ENCODE measurements around the gene SKIC2.
"Not testable (repeated sequence)": the region's sequence is repeated elsewhere in the genome, so short reads cannot be mapped to it uniquely, and the experiment has no call there.

The SKIC2 gene

DNA sequence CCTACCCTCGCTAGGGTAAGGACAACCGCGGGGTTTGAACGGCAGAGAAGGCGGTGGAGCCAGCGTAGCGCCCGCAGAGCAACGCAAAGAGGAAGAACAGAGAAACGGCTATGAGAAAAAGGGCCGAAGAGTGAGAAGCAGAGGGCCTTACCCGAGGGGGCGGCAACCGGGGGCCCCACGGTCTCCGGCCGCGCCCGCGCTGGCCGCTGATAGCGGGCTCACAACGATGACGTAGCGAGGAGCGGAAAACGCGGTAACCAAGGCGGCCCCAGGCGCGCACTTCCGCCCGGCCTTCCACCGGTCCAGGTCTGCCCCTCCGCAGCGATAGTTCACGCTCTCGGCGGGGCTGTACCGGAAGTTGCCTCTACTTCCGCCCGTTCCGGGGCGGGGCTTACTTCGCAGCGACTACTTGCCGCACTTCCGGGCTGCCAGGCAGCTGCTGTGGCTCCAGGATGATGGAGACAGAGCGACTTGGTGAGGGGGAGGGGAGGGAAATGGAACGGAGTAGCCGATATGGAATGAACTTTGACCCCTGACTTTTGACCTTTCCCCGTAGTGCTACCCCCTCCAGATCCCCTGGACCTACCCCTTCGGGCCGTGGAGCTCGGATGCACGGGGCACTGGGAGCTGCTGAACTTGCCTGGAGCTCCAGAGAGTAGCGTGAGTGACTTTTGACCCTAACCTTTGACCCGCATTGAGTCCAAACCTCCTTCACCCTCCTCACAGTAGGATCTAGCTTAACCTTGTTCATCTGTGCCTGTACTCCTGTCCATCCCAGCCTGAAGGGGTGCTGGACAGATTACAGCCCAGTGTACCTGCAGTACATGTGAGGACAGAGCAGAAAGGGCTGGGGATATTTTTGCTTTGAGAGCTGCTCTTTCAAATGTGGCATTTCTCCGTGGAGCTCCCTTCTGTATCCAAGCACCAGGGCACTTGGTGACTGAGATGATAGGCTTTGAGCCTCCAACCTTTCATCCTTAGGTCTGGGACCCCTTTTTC is at the start of gene SKIC2, which contains the start of gene NELFE:
SKIC2 (plus strand) TSS at position 435 of the 999 bp plus-strand sequence; CDS start at position 453, 18 bp downstream.
NELFE (minus strand) TSS at position 231 of the 999 bp plus-strand sequence. CDS start 525 bp downstream, outside the sequence.
- H3K9me3 ChIP-seq (ENCODE audit: control insufficient read depth, insufficient read depth, low read length), result no peaks in the 10 kb centered on the region
- H3K4me1 ChIP-seq (ENCODE audit: insufficient read depth, low read length), result peaks cover 4% of the 10 kb centered on the region; the same call in 1 of the 2 replicates
- peaks cover 19% of the 10 kb centered on the region for H3K36me3 ChIP-seq (ENCODE audit: insufficient read depth, low read length)
- H3K9ac ChIP-seq (ENCODE audit: low read depth, low read length), result peak within 1 kb of the TSS; percentile 75

DNA sequence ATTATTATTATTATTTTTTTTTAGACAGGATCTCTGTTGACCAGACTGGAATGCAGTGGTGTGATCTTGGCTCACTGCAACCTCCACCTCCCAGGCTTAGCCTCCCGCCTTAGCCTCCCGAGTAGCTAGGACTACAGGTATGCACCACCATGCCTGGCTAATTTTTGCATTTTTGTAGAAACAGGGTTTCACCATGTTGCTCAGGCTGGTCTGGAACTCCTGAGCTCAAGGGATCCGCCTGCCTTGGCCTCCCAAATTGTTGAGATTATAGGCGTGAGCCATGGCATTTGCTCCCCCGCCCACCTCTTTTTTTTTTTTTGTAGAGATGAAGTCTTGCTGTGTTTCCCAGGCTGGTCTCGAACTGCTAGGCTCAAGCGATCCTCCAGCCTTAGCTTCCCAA is 49.7 kb upstream of the SKIC2 start:
- H3K4me1 ChIP-seq (ENCODE audit: insufficient read depth, low read length), result not testable (repeated sequence)

GRCh38 chr6:31911826-31912585 is 47.0 kb upstream of the SKIC2 start:
- Histone ChIP-seq H3K9ac (ENCODE audit: low read depth, low read length) (no peak overlapping the region), H3K4me1 (ENCODE audit: insufficient read depth, low read length) (no peaks in the 10 kb centered on the region), H3K9me3 (ENCODE audit: control insufficient read depth, insufficient read depth, low read length) (no peaks in the 10 kb centered on the region), H3K36me3 (ENCODE audit: insufficient read depth, low read length) (no peaks in the 10 kb centered on the region)

More for the DNA sequence above, 49.7 kb upstream of the SKIC2 start:
- not testable (repeated sequence) for H3K9me3 ChIP-seq (ENCODE audit: control insufficient read depth, insufficient read depth, low read length); H3K36me3 ChIP-seq (ENCODE audit: insufficient read depth, low read length); H3K9ac ChIP-seq (ENCODE audit: low read depth, low read length)

DNA sequence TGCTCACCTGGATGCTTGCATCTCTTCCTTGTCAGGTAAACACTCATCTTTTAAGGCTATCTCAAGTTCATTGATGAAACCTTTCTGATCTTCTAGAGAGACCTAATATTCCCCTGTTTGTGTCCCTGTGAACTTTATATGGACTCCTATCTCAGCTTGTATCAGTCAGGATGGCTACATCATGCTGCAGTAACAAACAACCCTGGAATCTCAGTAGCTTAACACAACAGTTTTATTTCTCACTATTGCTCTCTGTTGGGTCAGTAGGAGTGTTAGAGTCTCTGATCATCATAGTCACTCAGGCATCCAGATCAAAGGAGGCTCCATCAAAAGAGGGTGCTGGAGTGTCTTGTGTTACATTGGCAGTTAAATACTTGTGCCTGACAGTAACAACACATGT is 43.6 kb upstream of the SKIC2 start:
- H3K9ac ChIP-seq (ENCODE audit: low read depth, low read length), result no peak overlapping the region
- no peaks in the 10 kb centered on the region for H3K9me3 ChIP-seq (ENCODE audit: control insufficient read depth, insufficient read depth, low read length)
- H3K4me1 ChIP-seq (ENCODE audit: insufficient read depth, low read length), result no peaks in the 10 kb centered on the region
- H3K36me3 ChIP-seq (ENCODE audit: insufficient read depth, low read length), result no peaks in the 10 kb centered on the region

GRCh38 chr6:31915756-31916155 is 43.2 kb upstream of the SKIC2 start:
- Histone ChIP-seq H3K4me1 (ENCODE audit: insufficient read depth, low read length) (no peaks in the 10 kb centered on the region), H3K36me3 (ENCODE audit: insufficient read depth, low read length) (no peaks in the 10 kb centered on the region), H3K9me3 (ENCODE audit: control insufficient read depth, insufficient read depth, low read length) (no peaks in the 10 kb centered on the region), H3K9ac (ENCODE audit: low read depth, low read length) (no peak overlapping the region)

DNA sequence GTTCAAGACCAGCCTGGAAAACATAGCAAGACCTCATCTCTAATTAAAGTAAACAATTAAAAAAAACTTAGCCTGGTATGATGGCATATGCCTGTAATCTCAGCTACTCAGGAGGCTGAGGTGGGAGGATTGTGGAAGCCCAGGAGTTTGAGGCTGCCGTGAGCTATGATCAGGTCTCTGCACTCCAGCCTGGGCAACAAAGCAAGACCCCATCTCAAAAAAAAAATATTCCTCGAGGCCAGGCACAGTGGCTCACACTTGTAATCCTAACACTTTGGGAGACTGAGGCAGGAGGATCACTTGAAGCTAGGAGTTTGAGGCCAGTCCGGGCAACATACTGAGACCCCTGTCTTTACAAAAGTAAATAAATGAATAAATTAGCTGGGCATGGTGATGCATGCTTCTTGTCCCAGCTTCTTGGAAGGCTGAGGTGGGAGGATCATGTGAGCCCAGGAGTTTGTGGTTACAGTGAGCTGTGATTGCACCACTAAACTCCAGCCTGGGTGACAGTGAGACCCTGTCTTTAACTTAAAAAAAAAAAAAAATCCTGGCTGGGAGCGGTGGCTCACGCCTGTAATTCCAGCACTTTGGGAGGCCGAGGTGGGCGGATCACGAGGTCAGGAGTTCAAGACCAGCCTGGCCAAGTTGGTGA is 40.8 kb upstream of the SKIC2 start:
- Histone ChIP-seq H3K4me1 (ENCODE audit: insufficient read depth, low read length) (no peaks in the 10 kb centered on the region), H3K9me3 (ENCODE audit: control insufficient read depth, insufficient read depth, low read length) (no peaks in the 10 kb centered on the region), H3K9ac (ENCODE audit: low read depth, low read length) (no peak overlapping the region), H3K36me3 (ENCODE audit: insufficient read depth, low read length) (no peaks in the 10 kb centered on the region)

GRCh38 chr6:31919624-31920303 is 39.2 kb upstream of the SKIC2 start:
- no peak overlapping the region for H3K9ac ChIP-seq (ENCODE audit: low read depth, low read length)
- no peaks in the 10 kb centered on the region for H3K9me3 ChIP-seq (ENCODE audit: control insufficient read depth, insufficient read depth, low read length)
- no peaks in the 10 kb centered on the region for H3K36me3 ChIP-seq (ENCODE audit: insufficient read depth, low read length)
- H3K4me1 ChIP-seq (ENCODE audit: insufficient read depth, low read length), result no peaks in the 10 kb centered on the region

DNA sequence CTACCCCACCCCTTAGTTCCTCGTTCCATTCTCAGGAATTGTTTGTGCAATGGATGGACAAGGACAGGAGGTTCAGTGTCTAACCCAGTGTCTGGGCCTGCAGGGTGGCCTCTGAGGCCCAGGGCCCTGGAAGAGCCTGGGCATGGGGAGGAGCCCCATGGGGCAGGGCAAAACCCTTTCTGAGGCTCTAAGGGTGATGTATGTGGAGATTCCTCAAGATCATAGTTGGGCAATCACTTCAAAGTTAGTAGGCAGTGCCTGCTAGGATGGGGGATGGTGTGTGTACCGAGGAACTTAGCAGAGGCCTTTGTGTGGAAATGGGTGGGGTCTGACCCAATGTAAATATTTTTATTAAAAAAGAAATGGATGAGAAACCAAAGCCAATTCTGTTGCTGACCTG is 38.2 kb upstream of the SKIC2 start:
- Histone ChIP-seq H3K4me1 (ENCODE audit: insufficient read depth, low read length) (no peaks in the 10 kb centered on the region), H3K9me3 (ENCODE audit: control insufficient read depth, insufficient read depth, low read length) (no peaks in the 10 kb centered on the region), H3K36me3 (ENCODE audit: insufficient read depth, low read length) (no peaks in the 10 kb centered on the region), H3K9ac (ENCODE audit: low read depth, low read length) (no peak overlapping the region)

DNA sequence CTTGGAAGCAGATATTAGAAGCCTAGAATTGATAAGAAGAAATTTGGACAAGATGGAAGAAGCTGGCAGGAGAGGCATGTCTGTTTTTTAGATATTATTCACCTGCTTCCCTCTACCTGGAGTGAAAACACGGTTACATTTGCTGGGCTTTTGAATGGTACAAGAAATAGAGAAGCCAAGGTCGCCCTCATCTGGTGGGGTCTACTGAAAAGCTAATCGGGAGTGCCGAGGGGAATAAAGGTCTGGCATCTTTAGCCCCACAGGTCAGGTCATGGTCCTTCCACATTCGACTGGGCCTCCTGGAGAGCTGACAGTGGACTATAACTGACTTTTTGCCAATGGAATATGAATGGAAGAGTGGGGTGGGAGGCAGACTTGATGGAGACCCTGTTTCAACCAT is 36.0 kb upstream of the SKIC2 start:
- H3K36me3 ChIP-seq (ENCODE audit: insufficient read depth, low read length), result no peaks in the 10 kb centered on the region
- no peak overlapping the region for H3K9ac ChIP-seq (ENCODE audit: low read depth, low read length)
- no peaks in the 10 kb centered on the region for H3K4me1 ChIP-seq (ENCODE audit: insufficient read depth, low read length)
- no peaks in the 10 kb centered on the region for H3K9me3 ChIP-seq (ENCODE audit: control insufficient read depth, insufficient read depth, low read length)

DNA sequence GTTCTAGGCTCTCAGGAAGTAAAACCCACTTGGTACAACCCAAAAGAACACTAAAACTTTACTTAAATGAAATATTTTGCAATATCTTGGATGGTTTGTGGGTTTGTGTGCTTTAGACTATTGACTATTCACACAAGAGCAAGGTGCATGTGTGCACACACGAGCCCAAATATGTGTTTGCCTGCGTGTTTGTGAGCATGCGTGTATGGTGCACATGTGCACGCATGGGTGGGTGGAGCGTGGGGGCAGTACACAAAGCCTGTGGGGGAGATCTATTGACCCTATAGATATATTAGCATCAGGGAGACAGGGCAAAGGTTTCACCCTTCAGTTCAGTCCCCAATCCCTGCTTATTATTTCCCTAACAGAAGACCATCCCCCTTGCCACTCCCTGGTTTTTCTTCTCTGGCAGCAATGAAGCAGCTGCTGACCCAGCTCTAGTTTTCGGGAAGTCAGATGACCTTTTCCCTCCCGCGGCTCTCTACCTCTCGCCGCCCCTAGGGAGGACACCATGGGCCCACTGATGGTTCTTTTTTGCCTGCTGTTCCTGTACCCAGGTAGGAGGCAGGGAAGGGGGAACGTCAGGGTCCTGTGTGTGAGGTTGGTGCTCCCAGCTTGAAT is 31.6 kb upstream of the SKIC2 start, which contains the start of gene C2:
C2 (plus strand) TSS at position 476 of the 621 bp plus-strand sequence; CDS start at position 512, 36 bp downstream.
- no peaks in the 10 kb centered on the region for H3K4me1 ChIP-seq (ENCODE audit: insufficient read depth, low read length)
- no peak within 1 kb of the TSS for H3K9ac ChIP-seq (ENCODE audit: low read depth, low read length)
- no peaks in the 10 kb centered on the region for H3K9me3 ChIP-seq (ENCODE audit: control insufficient read depth, insufficient read depth, low read length)
- H3K36me3 ChIP-seq (ENCODE audit: insufficient read depth, low read length), result no peaks in the 10 kb centered on the region

DNA sequence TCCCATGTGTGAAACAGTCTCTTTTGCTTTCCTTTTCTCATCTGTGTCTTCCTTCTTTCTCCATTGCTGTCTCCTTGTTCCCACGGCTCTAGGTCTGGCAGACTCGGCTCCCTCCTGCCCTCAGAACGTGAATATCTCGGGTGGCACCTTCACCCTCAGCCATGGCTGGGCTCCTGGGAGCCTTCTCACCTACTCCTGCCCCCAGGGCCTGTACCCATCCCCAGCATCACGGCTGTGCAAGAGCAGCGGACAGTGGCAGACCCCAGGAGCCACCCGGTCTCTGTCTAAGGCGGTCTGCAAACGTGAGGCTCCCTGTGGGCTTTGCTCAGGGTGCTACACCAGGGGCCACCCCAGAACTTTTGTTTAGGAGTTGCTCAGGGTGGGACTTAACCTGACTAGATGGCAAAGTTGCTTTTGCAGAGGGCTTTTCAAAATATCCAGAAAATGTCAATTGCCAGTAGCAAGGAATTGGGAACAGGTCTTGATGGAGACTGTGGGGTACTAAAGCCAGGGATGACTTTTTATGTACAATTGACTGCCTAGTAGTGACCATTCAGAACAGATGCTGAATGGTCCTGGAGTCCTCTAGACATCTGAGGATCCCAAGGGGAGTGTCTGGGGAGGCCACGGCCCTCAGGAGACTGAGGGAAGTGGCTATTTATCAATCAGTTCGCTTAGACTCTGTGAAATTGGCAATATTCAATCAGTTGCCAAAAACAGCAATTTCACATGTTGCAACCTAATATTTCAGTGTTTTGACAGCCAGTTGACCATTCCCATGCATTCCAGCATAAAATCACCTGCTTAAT is 30.9 kb upstream of the SKIC2 start:
- H3K9me3 ChIP-seq (ENCODE audit: control insufficient read depth, insufficient read depth, low read length), result no peaks in the 10 kb centered on the region
- no peaks in the 10 kb centered on the region for H3K36me3 ChIP-seq (ENCODE audit: insufficient read depth, low read length)
- no peak overlapping the region for H3K9ac ChIP-seq (ENCODE audit: low read depth, low read length)
- H3K4me1 ChIP-seq (ENCODE audit: insufficient read depth, low read length), result no peaks in the 10 kb centered on the region

- Histone ChIP-seq H3K36me3 (ENCODE audit: insufficient read depth, low read length) (no peaks in the 10 kb centered on the region), H3K4me1 (ENCODE audit: insufficient read depth, low read length) (no peaks in the 10 kb centered on the region), H3K9ac (ENCODE audit: low read depth, low read length) (no peak overlapping the region), H3K9me3 (ENCODE audit: control insufficient read depth, insufficient read depth, low read length) (no peaks in the 10 kb centered on the region)
Observed at GRCh38 chr6:31928672-31928939, 30.4 kb upstream of the SKIC2 start.

DNA sequence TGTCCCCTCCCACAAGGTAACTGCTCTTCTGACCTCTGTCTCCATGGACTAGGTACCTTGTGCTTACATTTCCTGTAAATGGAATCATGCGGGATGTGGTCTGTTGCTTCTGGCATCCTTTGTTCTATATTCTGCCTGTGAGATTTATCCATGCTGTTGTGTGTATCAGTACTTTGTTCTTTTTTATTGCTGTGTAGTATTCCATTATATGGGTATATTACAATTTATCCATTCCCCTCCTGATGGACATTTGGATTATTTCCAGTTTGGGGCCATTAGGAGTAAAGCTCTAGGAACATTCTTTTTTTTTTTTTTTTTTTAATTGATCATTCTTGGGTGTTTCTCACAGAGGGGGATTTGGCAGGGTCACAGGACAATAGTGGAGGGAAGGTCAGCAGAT is 28.0 kb upstream of the SKIC2 start:
- Histone ChIP-seq H3K4me1 (ENCODE audit: insufficient read depth, low read length) (no peaks in the 10 kb centered on the region), H3K9ac (ENCODE audit: low read depth, low read length) (no peak overlapping the region), H3K36me3 (ENCODE audit: insufficient read depth, low read length) (no peaks in the 10 kb centered on the region), H3K9me3 (ENCODE audit: control insufficient read depth, insufficient read depth, low read length) (no peaks in the 10 kb centered on the region)

Measured in ES-I3 (cell line).